Mucosa of gallbladder (tissue), 1 donor: ENCODE data around the gene RNF40. TPM values are rescaled to one million over a fixed set of nuclear protein-coding genes. Genes with fewer than 3 reads are reported as not detected.
"Not testable (repeated sequence)": the region's sequence is repeated elsewhere in the genome, so short reads cannot be mapped to it uniquely, and the experiment has no call there.

Experiments
- DNase-seq: peaks from one replicate; pipeline ENCODE4 v3.0.0-alpha.2; 2020; ENCODE audit warnings: low spot score
- total RNA-seq: library from RNA; stranded (reverse); gene quantifications from one replicate; pipeline ENCODE4 v1.2.1, GENCODE V29; 2021
- donor health status: DM: no; HTN: no; CAD: no.

Gene RNF40
- total RNA-seq, 1 donor from 2014 or later: 129 TPM

- DNase-seq: no peak
Observed at GRCh38 chr16:30782486-30783279, 20.6 kb downstream of the RNF40 start.

DNA sequence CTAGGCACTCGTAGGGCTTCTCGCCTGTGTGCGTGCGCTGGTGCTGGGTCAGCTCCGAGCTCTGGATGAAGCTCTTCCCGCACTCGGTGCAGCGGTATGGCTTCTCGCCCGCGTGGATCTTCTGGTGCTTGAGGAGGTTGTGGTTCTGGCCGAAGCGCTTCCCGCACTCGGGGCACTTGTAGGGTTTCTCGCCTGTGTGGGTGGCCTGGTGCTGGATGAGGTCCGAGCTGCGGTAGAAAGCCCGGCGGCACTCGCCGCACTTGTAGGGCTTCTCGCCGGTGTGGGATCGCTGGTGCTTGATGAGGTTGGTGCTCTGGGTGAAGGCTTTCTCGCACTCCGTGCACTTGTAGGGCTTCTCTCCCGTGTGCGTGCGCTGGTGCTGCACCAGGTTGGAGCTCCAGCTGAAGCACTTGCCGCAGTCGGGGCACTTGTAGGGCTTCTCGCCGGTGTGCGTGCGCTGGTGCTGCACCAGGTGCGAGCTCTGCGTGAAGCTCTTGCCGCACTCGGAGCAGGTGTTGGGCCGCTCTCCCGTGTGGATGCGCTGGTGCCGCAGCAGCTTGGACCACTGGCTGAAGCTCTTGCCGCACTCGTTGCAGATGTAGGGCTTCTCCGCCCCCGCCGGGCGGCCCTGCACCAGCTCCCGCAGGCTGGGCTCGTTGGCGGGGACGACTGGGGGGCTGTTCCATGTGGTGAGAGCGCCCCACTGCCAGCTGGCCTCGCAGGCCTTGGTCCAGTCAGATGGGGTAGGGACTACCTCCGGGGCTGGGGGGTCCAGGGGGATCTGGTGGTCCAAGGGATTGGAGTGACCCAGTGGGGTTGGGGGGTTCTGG, 21.4 kb downstream of the RNF40 start:
- DNase-seq: no peak

GRCh38 chr16:30784215-30784614, 22.1 kb downstream of the RNF40 start:
- no peak for DNase-seq

GRCh38 chr16:30785126-30786106, 23.3 kb downstream of the RNF40 start:
- no peak for DNase-seq

DNA sequence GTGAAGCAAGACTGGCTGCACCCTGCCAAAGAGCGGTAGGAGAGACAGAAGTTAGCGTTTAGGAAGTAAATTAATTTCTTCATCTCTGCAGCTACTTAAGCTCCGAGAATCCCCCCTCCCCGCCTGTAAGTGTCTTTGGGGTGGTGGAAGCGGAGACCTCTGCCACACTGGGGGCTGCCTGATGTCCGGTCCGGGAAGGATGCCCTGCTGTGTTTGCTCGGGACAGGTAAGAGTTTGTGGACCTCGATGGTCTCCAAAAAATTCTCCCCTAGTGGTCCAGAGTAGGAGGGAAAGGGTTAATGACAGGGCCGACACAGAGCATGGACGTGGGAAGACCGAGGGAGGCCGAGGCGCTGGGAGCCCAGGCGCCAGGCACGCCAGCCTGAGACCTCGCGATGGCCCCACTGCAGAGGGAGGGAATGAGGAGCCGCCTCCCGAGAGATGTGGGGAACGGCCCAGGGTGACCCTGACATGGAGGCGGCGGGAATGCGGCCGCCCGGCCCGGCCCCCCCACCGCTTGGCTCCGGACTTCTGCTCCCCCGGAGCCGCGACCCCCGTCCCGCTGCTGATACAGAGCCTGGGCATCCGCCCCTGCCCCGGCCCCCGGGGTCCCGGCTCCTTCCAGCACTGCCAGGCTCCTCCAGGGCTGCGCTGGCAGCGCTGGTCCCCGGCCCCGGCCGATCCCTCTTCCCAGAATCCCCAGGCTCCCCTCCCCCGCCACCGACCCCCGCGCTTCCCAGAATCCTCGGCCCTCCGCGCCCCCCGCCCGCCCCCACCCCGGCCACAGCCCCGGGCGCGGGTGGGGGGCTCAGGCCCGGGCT, 24.2 kb downstream of the RNF40 start:
- DNase-seq: no peak

DNA sequence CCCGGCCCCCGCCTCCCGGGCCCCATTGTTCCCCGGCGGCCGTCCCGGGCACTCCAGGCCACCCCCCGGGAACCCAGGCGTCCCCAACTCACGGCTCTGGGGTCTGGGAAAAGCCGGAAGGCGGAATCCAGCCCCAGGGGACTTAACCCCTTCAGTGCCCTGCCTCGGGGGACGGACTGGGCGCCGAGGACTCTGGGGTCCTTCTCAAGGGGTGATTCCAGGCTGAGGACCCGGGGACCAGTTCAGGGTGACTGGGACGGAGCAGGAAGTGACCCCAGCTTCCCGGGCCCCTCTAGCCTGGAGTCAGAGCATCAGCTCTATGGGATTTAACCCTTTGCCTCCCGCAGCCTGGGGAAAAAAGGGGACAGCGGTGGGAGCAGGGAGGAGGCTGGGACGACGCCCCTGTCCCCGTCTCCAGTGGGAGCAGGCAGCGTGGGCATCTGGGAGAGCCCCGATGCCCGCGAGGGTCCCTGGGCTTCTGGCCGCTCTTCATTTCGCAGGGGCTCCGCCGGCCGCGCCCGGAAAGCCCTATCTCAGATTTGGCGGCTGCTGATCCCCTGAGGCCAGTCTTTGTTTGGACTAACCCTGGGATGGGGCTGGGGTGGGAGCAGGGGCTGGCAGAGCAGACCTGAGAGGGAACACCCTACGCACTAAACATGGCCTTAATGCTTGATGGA, 25.0 kb downstream of the RNF40 start, which contains the start of gene ZNF629:
Gene ZNF629, minus strand, starts transcription at position 270 of the 677 bp plus-strand sequence. CDS start 2,723 bp downstream, outside the sequence.
- peak; percentile 56 for DNase-seq

GRCh38 chr16:30787613-30788378, 25.7 kb downstream of the RNF40 start:
- DNase-seq: no peak

DNA sequence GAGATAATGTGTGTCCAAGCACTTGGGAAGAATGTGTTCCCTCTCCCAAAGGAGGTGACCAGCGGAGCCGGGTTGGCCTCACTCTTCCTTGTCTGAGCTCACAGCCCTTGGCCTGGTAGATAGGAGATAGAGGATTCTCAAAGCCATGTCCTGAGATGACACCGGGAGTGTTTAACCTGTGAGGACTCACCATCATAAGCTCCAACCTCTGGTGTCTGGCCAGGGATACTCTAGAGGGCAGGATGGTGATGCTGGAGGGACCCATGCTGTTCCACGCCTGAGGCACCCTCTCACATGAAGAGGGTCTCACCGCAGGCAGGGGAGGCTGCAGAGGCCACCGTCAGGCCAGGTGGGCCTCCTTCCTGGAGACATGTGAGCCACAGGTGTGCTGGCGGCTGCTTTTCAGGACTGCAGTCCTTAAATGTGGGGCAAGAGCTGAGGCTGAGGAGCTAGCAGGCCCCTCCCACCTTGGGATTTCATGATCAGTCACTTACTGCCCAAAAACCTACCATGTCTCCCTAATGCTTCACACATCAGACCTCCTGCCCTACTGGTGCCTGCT, 31.5 kb downstream of the RNF40 start:
- DNase-seq: no peak

DNA sequence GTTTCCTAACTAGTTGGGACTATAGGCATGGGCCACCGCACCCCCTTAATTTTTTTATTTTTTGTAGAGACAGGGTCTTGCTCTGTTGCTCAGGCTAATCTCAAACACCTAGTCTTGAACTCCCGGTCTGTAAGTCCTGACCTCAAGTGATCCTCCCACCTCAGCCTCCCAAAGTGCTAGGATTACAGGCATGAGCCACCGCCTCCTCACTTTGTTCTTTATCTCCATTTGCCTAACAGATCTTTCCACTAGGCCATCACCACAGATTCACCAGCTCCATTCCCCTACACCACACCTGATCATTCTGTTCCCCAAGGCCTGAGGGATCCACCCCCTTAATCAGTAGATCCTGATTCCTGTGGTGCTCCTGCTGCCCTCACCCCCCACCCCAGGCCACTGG, 32.5 kb downstream of the RNF40 start:
- DNase-seq: no peak

DNA sequence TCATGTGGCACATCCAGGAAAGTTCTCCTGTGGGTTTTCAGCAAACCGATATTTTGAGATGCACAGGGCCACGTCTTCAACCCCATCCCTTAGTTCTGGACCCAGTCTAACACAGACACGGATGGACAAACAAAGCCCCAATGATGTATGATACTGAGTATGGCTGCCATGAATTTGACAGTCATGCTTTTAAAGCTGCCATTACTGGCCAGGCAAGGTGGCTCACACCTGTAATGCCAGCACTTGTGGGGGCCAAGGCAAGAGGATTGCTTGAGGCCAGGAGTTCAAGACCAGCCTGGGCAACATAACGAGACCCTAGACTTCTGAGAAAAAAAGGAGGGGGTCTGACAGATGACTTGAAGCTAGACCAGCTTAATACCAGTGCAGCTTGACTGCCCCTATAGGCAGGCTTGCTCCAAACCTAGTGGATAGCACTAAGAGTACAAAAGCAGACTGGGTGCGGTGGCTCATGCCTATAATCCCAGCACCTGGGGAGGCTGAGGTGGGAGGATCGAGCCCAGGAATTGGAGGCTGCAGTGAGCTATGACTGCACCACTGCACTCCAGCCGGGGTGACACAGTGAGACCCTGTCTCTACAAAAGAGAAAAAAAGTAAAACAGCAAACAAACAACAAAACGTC, 35.7 kb downstream of the RNF40 start:
- no peak for DNase-seq

DNA sequence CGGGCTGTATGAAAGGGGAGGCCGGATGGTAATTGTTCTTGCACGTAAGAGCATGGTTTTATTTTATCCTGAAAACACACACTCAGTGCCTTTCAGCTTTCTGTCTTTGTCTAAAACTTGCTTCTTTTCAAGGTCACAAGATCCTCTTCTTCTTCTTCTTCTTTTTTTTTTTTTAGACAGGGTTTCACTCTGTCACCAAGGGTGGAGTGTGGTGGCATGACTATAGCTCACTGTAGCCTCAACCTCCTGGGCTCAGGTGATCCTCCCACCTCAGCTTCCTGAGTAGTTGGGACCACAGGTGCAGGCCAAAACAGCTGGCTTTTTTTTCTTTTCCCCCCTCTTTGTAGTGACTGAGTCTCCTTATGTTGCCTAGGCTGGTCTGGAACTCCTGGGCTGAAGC, 40.8 kb downstream of the RNF40 start:
- DNase-seq: no peak

DNA sequence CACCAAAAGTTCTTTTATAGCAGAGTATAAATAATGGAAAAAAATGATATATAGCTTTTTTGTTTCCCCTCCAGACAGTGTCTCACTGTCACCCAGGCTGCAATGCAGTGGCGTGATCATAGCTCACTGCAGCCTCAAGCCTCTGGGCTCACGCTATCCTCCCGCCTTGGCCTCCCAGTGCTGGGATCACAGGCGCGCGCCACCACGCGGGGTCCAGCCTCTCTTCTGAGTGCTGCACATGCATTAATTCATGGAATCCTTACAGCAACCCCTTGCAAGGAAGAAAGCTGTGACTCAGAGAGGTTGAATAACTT, 42.9 kb downstream of the RNF40 start:
- DNase-seq: no peak

DNA sequence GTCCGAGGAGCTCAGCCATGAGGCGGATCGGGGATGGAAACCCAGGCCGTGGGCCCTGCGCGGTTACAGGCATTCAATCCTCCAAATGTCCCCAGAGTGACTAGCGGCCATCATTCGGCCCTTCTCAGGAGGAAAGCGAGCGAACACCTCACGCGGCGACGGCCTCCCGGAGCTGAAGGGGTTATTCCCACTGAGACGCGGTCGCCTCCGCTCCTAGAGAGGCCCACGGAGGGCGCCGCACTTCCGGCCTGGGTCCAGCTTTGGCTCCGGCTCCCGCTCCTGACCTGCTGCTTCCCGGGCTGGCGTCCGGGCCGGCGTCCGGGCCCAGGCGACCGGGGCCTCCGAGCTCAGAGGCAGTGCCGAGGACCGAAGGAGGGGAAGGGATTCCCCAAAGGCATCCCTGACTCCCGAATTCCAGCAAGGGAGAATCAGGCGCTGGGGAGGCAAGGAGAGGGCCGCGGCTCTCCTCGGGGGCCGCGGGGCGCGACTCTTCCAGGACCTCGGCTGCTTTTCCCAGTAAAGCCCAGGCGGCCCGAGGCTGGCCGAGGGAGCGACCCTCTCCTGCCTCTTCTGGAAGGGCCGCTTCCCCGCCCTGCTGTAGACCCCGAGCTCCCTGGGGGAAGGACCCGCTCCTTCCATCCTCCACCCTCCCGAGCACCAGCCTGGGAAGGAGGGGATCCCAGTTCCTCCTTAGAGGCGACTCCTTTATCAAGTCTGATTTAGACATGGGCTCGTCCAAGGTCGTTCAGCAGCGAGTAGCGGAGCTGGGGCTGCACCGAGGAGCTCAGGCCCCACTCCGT, 43.4 kb downstream of the RNF40 start:
- peak; percentile 85 for DNase-seq

DNA sequence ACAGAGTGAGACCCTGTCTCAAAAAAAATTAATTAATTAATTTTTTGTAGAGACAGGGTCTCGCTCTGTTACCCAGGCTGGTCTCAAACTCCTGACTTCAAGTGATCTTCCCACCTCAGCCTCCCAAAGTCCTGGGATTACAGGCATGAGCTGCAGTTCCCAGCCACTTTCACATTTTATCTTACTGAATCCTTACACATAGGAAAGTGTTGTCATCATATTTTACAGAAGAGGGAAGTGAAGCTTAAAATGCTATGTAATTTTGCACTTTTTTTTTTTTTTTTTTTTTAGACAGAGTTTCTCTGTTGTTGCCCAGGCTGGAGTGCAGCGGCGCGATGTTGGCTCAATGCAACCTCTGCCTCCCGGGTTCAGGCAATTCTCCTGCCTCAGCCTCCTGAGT, 46.0 kb downstream of the RNF40 start:
- no peak for DNase-seq

GRCh38 chr16:30808890-30809426, 46.8 kb downstream of the RNF40 start:
- not testable (repeated sequence) for DNase-seq

- not testable (repeated sequence) for DNase-seq
Observed at GRCh38 chr16:30809675-30810074, 47.6 kb downstream of the RNF40 start.

DNA sequence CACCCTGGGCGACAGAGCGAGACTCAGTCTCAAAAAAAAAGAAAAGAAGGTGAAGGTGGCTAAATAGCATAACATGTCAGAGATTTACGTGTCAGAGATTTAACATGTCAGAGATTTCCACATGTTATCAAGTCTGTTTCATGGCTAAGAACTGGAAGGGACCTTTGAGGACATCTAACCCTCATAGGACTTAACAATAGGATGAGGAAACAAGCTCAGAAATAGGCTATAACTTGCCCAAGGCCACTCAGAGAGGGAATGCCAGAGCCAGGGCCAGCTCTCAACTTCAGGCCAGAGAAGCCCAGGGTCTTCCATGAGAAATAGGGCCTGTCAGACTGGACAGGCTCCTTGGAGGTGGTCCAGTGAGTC, 51.7 kb downstream of the RNF40 start:
- no peak for DNase-seq

DNA sequence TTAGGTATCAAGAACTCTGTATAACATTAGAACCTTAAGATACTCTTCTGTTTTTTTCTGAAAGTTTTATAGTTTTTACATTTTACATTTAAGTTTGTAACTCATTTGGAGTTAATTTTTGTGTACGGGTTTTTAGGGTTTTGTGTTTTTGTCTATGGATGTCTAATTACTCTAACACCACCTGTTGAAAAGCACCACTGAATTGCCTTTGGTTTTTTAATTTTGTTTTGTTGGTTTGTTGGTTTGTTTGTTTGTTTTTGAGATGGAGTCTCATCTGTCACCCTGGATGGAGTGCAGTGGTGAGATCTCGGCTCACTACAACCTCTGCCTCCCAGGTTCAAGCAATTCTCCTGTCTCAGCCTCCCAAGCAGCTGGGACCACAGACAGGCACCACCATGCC, 54.6 kb downstream of the RNF40 start:
- DNase-seq: no peak
